A549 treated with AZD2906 at 1 μM for 4 hours (cell line): ENCODE results near the gene ABCA5. TPM values are rescaled to one million over a fixed set of nuclear protein-coding genes. Genes with fewer than 3 reads are reported as not detected.

Experiments
- total RNA-seq: library from RNA; stranded (reverse); fragments of 200-300 nt; extraction: Qiagen RNA extraction; gene quantifications from 5 replicates; pipeline ENCODE4 v1.2.3, GENCODE V29; 2022

Gene ABCA5, protein sequence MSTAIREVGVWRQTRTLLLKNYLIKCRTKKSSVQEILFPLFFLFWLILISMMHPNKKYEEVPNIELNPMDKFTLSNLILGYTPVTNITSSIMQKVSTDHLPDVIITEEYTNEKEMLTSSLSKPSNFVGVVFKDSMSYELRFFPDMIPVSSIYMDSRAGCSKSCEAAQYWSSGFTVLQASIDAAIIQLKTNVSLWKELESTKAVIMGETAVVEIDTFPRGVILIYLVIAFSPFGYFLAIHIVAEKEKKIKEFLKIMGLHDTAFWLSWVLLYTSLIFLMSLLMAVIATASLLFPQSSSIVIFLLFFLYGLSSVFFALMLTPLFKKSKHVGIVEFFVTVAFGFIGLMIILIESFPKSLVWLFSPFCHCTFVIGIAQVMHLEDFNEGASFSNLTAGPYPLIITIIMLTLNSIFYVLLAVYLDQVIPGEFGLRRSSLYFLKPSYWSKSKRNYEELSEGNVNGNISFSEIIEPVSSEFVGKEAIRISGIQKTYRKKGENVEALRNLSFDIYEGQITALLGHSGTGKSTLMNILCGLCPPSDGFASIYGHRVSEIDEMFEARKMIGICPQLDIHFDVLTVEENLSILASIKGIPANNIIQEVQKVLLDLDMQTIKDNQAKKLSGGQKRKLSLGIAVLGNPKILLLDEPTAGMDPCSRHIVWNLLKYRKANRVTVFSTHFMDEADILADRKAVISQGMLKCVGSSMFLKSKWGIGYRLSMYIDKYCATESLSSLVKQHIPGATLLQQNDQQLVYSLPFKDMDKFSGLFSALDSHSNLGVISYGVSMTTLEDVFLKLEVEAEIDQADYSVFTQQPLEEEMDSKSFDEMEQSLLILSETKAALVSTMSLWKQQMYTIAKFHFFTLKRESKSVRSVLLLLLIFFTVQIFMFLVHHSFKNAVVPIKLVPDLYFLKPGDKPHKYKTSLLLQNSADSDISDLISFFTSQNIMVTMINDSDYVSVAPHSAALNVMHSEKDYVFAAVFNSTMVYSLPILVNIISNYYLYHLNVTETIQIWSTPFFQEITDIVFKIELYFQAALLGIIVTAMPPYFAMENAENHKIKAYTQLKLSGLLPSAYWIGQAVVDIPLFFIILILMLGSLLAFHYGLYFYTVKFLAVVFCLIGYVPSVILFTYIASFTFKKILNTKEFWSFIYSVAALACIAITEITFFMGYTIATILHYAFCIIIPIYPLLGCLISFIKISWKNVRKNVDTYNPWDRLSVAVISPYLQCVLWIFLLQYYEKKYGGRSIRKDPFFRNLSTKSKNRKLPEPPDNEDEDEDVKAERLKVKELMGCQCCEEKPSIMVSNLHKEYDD (N-terminal part only)
- 2.2 to 3.7 TPM (median 2.8 TPM) in 5 replicates for total RNA-seq

GRCh38 chr17:69327060-69327831 is at the start of gene ABCA5:
TSS of gene ABCA5 (minus strand) at chr17:69327133. CDS start at chr17:69314415, 12,718 bp downstream.

DNA sequence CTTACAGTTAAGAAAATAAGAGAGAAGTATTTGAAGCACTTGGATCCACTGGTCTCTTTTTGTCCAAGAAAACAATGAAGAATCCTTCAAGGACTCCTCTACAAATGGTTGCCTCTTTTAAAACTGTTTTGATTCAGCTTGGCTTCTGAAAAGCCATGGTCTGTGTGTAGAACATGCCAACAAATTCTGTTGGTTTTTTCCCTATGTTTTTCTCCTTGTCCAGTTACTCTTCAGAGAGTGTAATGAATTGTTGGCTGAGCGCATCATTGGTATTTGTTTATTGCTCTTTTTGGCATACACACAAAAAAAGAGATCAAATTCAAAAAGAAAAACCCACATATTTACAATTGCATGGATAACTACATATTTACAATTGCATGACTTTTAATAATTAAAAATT is 98.4 kb downstream of the ABCA5 start, which contains the start of gene ABCA10:
ABCA10 (minus strand) TSS at position 249 of the 400 bp plus-strand sequence. CDS start 3,466 bp downstream, outside the sequence.

Other genes with a start within 250 kb of the ABCA5 start
- gene ABCA6, start 185.2 kb downstream of the ABCA5 start, total RNA-seq: 0.05 to 0.06 TPM in 2 of 5 replicates, not detected in the others
- gene ABCA10, start 98.3 kb downstream of the ABCA5 start, total RNA-seq: 0.08 to 0.24 TPM (median 0.12 TPM) in 5 replicates
- gene MAP2K6, start 87.6 kb upstream of the ABCA5 start, total RNA-seq: 5.5 to 7.8 TPM (median 6.9 TPM) in 5 replicates